HEK293T (cell line): ENCODE results near the gene PTPRG.

Source experiments
- CTCF ChIA-PET: fragments of 350-600 bp; formaldehyde crosslinking; extraction: SDS; loops from one replicate; lab custom pipeline; 2021; ENCODE audit warnings: antibody characterized with exemption, inconsistent platforms; lab: Yijun Ruan, JAX
- POLR2A ChIA-PET: fragments of 350-600 bp; formaldehyde crosslinking; extraction: SDS; loops from one replicate; lab custom pipeline; 2020; ENCODE audit warnings: antibody characterized with exemption, inconsistent platforms; lab: Yijun Ruan, JAX
- DNase-seq: peaks from one replicate; pipeline ENCODE4 v3.0.0; 2012; ENCODE audit warnings: mixed read lengths; ENCODE audit errors: extremely low spot score
- ARNT ChIP-seq: fragments of 450-650 bp; IDR thresholded peaks from 2 replicates; pipeline ENCODE4 v1.6.1; 2017; ENCODE audit warnings: mild to moderate bottlenecking
- BHLHE40 ChIP-seq: fragments of 450-650 bp; IDR thresholded peaks from 2 replicates; pipeline ENCODE4 v1.6.1; 2016; ENCODE audit warnings: mild to moderate bottlenecking, moderate library complexity, borderline replicate concordance
- CTBP1 ChIP-seq: fragments of 450-650 bp; IDR thresholded peaks from 2 replicates; pipeline ENCODE4 v1.6.1; 2016; ENCODE audit warnings: borderline replicate concordance
- ELF4 ChIP-seq: fragments of 450-650 bp; IDR thresholded peaks from 2 replicates; pipeline ENCODE4 v1.6.1; 2017; ENCODE audit warnings: antibody characterized with exemption
- FOXA1 ChIP-seq: fragments of 450-650 bp; IDR thresholded peaks from 2 replicates; pipeline ENCODE4 v1.6.1; 2016; ENCODE audit warnings: mild to moderate bottlenecking
- FOXK2 ChIP-seq: fragments of 450-650 bp; IDR thresholded peaks from 2 replicates; pipeline ENCODE4 v1.6.1; 2016; ENCODE audit warnings: mild to moderate bottlenecking
- FOXM1 ChIP-seq: fragments of 450-650 bp; IDR thresholded peaks from 2 replicates; pipeline ENCODE4 v1.6.1; 2017; ENCODE audit warnings: mild to moderate bottlenecking, borderline replicate concordance
- HDGF ChIP-seq: fragments of 450-650 bp; IDR thresholded peaks from 2 replicates; pipeline ENCODE4 v1.6.1; 2017; ENCODE audit warnings: antibody characterized with exemption, borderline replicate concordance
- L3MBTL2 ChIP-seq: fragments of 450-650 bp; conservative IDR thresholded peaks from 2 replicates; pipeline ENCODE4 v1.6.1; 2016; ENCODE audit warnings: mild to moderate bottlenecking
- LEF1 ChIP-seq: fragments of 450-650 bp; IDR thresholded peaks from 2 replicates; pipeline ENCODE4 v1.6.1; 2017; ENCODE audit warnings: mild to moderate bottlenecking, borderline replicate concordance
- NFRKB ChIP-seq: fragments of 450-650 bp; IDR thresholded peaks from 2 replicates; pipeline ENCODE4 v1.6.1; 2016; ENCODE audit warnings: mild to moderate bottlenecking, moderate library complexity
- PKNOX1 ChIP-seq: fragments of 450-650 bp; IDR thresholded peaks from 2 replicates; pipeline ENCODE4 v1.6.1; 2016
- SP1 ChIP-seq: fragments of 450-650 bp; IDR thresholded peaks from 2 replicates; pipeline ENCODE4 v1.6.1; 2017
- SUZ12 ChIP-seq: fragments of 450-650 bp; IDR thresholded peaks from 2 replicates; pipeline ENCODE4 v1.6.1; 2016; ENCODE audit warnings: mild to moderate bottlenecking
- TARDBP ChIP-seq: fragments of 450-650 bp; IDR thresholded peaks from 2 replicates; pipeline ENCODE4 v1.6.1; 2016
- ZNF384 ChIP-seq: fragments of 450-650 bp; IDR thresholded peaks from 2 replicates; pipeline ENCODE4 v1.6.1; 2016

Gene PTPRG

DNA sequence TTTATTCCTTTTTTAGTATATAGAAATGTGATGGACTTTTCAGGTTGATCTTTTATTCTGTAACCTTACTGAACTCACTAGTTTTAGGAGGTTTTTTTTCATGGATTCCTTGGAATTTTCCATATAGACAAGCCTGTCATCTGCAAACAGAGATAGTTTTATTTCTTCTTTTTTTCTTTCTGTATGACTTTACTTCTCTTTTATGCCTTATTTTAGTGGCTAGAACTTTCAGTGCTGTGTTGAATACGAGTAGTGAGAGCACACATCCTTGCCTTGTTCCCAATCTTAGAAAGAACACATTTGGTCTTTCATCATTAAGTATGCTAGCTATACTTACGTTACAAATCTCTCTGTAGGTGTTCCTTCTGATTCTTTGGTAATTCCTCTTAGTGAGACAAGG lies 336.5 kb downstream of the PTPRG start:
- CTCF ChIA-PET, result no interaction called here
- TF ChIP-seq LEF1 (no peak), ARNT (no peak), TARDBP (no peak)
- POLR2A ChIA-PET, result no interaction called here

GRCh38 chr3:61899700-61900462 lies 338.5 kb downstream of the PTPRG start:
- TF ChIP-seq ZNF384 (0 out of 2 replicates have a peak, but pooled peaks have one; percentile 32), SUZ12 (no peak)
- no peak for DNase-seq
- CTCF ChIA-PET, result no interaction called here
- POLR2A ChIA-PET, result no interaction called here

More for the DNA sequence above, 336.5 kb downstream of the PTPRG start:
- no peak for DNase-seq

DNA sequence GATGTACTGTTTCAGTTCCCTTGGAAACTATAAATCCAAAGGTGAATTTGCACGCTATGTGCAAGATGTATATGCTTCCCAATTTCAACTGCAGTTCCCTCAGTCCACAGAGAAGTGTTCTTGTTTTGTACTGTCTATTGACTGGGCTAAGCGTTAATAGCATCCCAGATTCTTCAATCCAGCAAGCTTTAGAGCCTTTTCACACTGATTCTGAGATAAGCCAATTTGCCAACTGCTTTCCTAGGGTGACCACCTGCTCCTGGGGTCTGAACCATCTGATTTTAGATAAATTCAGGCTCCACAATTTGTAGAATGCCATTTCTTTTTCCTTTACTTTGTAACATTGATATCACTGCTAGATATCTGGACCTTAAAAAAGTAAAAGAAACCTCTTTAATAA lies 340.1 kb downstream of the PTPRG start:
- ChIA-PET CTCF (no interaction called here), POLR2A (no interaction called here)
- no peak for DNase-seq
- TF ChIP-seq SUZ12 (no peak), FOXK2 (no peak), TARDBP (no peak)

DNA sequence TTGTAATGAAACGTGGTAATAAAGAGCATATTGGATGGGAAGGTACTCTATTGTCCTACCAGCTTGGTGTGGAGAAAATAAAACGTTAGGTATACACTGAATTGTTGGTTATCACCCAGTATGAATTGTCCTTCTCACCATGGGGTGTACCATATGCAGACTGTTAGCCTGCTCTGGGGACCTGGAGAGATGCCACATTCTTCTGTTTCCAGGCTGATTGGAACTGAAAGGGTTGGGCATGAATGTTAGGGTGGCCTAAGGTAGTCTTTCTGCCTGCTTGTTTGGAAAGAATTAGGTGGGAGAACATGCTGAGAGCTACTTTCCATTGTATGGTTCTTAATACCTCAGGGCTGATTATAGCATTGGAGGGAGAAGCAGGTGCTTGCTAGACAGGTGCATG lies 340.6 kb downstream of the PTPRG start:
- ChIA-PET POLR2A (no interaction called here), CTCF (no interaction called here)
- no peak for DNase-seq
- TF ChIP-seq ZNF384 (no peak), TARDBP (no peak), ARNT (no peak), LEF1 (no peak), SP1 (no peak), CTBP1 (no peak), L3MBTL2 (no peak), PKNOX1 (no peak), FOXK2 (no peak), FOXA1 (no peak), FOXM1 (no peak), HDGF (no peak), SUZ12 (no peak), BHLHE40 (no peak), ELF4 (no peak), NFRKB (no peak)

GRCh38 chr3:61903074-61903473 lies 341.7 kb downstream of the PTPRG start:
- CTCF ChIA-PET, result no interaction called here
- POLR2A ChIA-PET, result no interaction called here
- DNase-seq, result no peak
- TF ChIP-seq SUZ12, result no peak
- TF ChIP-seq ELF4, result no peak
- TF ChIP-seq LEF1, result no peak
- no peak for TF ChIP-seq ZNF384
- TF ChIP-seq SP1, result no peak
- TF ChIP-seq HDGF, result no peak
- TF ChIP-seq BHLHE40, result no peak
- TF ChIP-seq NFRKB, result no peak
- no peak for TF ChIP-seq PKNOX1
- TF ChIP-seq TARDBP, result no peak
- TF ChIP-seq CTBP1, result no peak
- no peak for TF ChIP-seq L3MBTL2
- no peak for TF ChIP-seq FOXM1
- TF ChIP-seq ARNT, result no peak

DNA sequence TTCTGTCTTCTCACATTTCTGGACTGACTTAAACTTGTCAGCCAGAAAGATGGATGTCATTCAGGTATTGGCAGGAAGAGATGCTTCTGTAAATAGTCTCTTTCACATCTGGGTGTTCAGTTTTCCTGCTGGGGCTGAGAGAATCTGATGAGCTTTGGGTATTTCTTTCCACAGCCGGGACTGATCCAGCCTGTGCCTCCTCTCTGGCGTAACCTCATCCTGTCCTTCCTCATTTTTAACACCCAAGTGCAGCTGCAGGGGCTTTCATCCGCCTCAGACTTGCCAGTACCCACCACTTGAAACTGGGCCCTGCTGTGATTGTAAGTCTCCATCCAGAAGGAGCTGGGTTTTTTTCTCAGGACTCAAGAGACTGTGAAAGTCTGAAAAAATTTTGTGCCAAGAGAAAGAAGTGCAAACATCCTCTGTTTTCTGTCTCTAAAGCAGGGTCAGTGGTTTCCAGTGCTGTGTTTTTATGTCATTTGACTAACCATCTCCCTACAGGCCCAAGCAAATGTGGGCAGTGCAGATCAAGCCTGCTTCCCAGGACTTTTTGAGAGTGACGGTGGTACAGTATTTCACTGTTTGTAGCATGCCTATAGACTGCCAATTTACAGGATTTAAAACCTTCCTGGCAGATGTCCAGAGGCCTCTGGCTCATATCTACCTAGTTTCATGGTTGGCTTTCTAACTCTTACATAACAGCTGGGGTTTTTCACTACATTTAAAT lies 342.7 kb downstream of the PTPRG start:
- TF ChIP-seq TARDBP (no peak), SUZ12 (no peak), PKNOX1 (no peak; the same call in 1 of the 2 replicates), SP1 (no peak), ARNT (no peak), ZNF384 (no peak), FOXA1 (no peak), BHLHE40 (no peak), ELF4 (no peak), L3MBTL2 (no peak), HDGF (no peak), LEF1 (no peak), FOXK2 (no peak)
- CTCF ChIA-PET, result no interaction called here
- DNase-seq, result no peak
- POLR2A ChIA-PET, result no interaction called here

- DNase-seq, result no peak
- ChIA-PET CTCF (no interaction called here), POLR2A (no interaction called here)
- TF ChIP-seq BHLHE40 (no peak), ZNF384 (no peak)
Measured at GRCh38 chr3:61907210-61907795, 345.9 kb downstream of the PTPRG start.
